Vagina (tissue), 2 donors: ENCODE measurements around the gene MIS18BP1. TPM values are rescaled to one million over a fixed set of nuclear protein-coding genes. Genes with fewer than 3 reads are reported as not detected.
"Not testable (repeated sequence)": the region's sequence is repeated elsewhere in the genome, so short reads cannot be mapped to it uniquely, and the experiment has no call there.

Experiments used
- DNase-seq, 2 donors: peaks; one replicate each; pipeline ENCODE4 v3.0.0-alpha.2; 2017; ENCODE audit errors: extremely low spot score in 2 of 2
- H3K27ac ChIP-seq: fragments of 200-600 bp; sonication (generic); one replicate; pipeline ENCODE4 v1.5.1; 2019
- H3K27me3 ChIP-seq: fragments of 200-600 bp; sonication (generic); one replicate; pipeline ENCODE4 v1.5.1; 2019
- H3K36me3 ChIP-seq, 2 donors: fragments of 200-600 bp; sonication (generic); one replicate each; pipeline ENCODE4 v1.5.1; 2017 to 2019
- H3K4me1 ChIP-seq: fragments of 200-600 bp; sonication (generic); one replicate; pipeline ENCODE4 v1.5.1; 2019
- H3K4me3 ChIP-seq, 2 donors: fragments of 200-600 bp; sonication (generic); 1 replicate in 1 of 2; 2 replicates in 1 of 2; pipeline ENCODE4 v1.5.1; 2016 to 2019
- H3K9me3 ChIP-seq: fragments of 200-600 bp; sonication (generic); one replicate; pipeline ENCODE4 v1.5.1; 2019
- CTCF ChIP-seq, 3 experiments: fragments of 450-650 bp in 2 of 3; fragments of 200-600 bp in 1 of 3; sonication (generic) in 1 of 3; IDR thresholded peaks; one replicate each; pipeline ENCODE4 v1.5.1; 2017 to 2019; ENCODE audit warnings: antibody characterized with exemption in 3 of 3, mild to moderate bottlenecking in 2 of 3, moderate library complexity in 2 of 3
- POLR2A ChIP-seq, 2 donors: fragments of 450-650 bp; IDR thresholded peaks; one replicate each; pipeline ENCODE4 v1.6.1; 2017; ENCODE audit warnings: antibody characterized with exemption in 2 of 2, mild to moderate bottlenecking in 2 of 2, moderate library complexity in 2 of 2
- POLR2AphosphoS5 ChIP-seq, 2 donors: sonication (generic); formaldehyde crosslinking; IDR thresholded peaks; one replicate each; pipeline ENCODE4 v1.9.0; 2017; ENCODE audit warnings: antibody characterized with exemption in 2 of 2, mild to moderate bottlenecking in 2 of 2, low read depth in 1 of 2; ENCODE audit not compliant: insufficient read depth in 1 of 2
- intact Hi-C: fragments of 100-400 bp; cut with DNase I; formaldehyde crosslinking; loops from one replicate; pipeline ENCODE4 v1.15.1; 2023
- total RNA-seq: library from RNA; depleted of rRNA; stranded (reverse); fragments of >200 nt; gene quantifications from one replicate; pipeline ENCODE4 v1.2.3, GENCODE V29; 2016

Gene MIS18BP1
- total RNA-seq, 1 donor from 2014 or later: 18.7 TPM

- no peak overlapping the region for H3K27ac ChIP-seq
- H3K27me3 ChIP-seq: no peaks in the 10 kb centered on the region
- intact Hi-C loops: no loop called here
- H3K4me1 ChIP-seq: no peaks in the 10 kb centered on the region
- no peak overlapping the region for H3K4me3 ChIP-seq
- TF ChIP-seq POLR2AphosphoS5 (IDR thresholded peaks at IDR 0.05; ENCODE audit: insufficient read depth in 1 of 2, low read depth in 1 of 2) (no peak), CTCF (IDR thresholded peaks at IDR 0.05) (no peak), POLR2A (IDR thresholded peaks at IDR 0.05) (no peak)
- peaks cover 0 to 16% of the 10 kb centered on the region in 2 donors for H3K36me3 ChIP-seq
- no peak for DNase-seq
- no peaks in the 10 kb centered on the region for H3K9me3 ChIP-seq
Observed at GRCh38 chr14:45222485-45223262, 30.3 kb downstream of the MIS18BP1 start.

- intact Hi-C loops, H3K4me3 ChIP-seq: not testable (repeated sequence)
- H3K36me3 ChIP-seq: peaks cover 0 to 13% of the 10 kb centered on the region in 2 donors
Observed at GRCh38 chr14:45214341-45214740, 38.7 kb downstream of the MIS18BP1 start.

DNA sequence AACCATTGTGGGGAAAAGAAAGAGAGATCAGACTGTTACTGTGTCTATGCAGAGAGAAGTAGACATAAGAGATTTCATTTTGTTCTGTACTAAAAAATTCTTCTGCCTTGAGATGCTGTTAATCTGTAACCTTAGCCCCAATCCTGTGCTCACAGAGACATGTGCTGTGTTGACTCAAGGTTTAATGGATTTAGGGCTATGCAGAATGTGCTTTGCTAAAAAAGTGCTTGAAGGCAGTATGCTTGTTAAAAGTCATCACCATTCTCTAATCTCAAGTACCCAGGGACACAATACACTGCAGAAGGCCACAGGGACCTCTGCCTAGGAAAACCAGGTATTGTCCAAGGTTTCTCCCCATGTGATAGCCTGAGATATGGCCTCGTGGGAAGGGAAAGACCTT lies 39.3 kb downstream of the MIS18BP1 start:
- not testable (repeated sequence) for DNase-seq

More at GRCh38 chr14:45214341-45214740, 38.7 kb downstream of the MIS18BP1 start:
- DNase-seq, H3K9me3 ChIP-seq, H3K27me3 ChIP-seq, H3K4me1 ChIP-seq, H3K27ac ChIP-seq: not testable (repeated sequence)

DNA sequence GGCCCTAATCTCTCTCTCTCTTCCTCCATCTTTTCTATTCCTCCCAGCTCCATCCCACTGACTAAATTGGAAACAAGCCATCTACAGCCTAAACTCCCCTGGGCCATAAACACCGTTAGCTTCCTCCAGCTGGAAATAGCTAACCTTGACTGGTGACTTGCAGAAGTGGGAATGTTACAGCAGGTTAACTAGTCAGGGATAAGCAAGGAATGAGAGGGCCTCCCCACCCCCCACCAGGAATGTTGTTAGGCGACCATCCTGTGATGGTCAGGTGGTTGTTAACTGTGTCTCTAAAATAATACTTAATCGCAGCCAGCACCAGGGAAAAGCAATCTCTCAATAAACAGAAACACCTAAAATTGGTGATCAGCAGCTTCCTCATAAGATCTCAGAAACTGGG lies 40.8 kb downstream of the MIS18BP1 start:
- no peak for DNase-seq
- Histone ChIP-seq H3K36me3 (peaks cover 0 to 13% of the 10 kb centered on the region in 2 donors), H3K4me1 (no peaks in the 10 kb centered on the region), H3K4me3 (no peak overlapping the region), H3K9me3 (no peaks in the 10 kb centered on the region), H3K27ac (no peak overlapping the region), H3K27me3 (no peaks in the 10 kb centered on the region)
- intact Hi-C loops: no loop called here
- no peak for TF ChIP-seq CTCF (IDR thresholded peaks at IDR 0.05)
- no peak for TF ChIP-seq POLR2AphosphoS5 (IDR thresholded peaks at IDR 0.05; ENCODE audit: insufficient read depth in 1 of 2, low read depth in 1 of 2)
- no peak for TF ChIP-seq POLR2A (IDR thresholded peaks at IDR 0.05)

More for the DNA sequence above, 39.3 kb downstream of the MIS18BP1 start:
- H3K9me3 ChIP-seq, H3K27me3 ChIP-seq, H3K4me1 ChIP-seq, H3K27ac ChIP-seq, intact Hi-C loops, H3K4me3 ChIP-seq: not testable (repeated sequence)
- H3K36me3 ChIP-seq: peaks cover 0 to 13% of the 10 kb centered on the region in 2 donors

DNA sequence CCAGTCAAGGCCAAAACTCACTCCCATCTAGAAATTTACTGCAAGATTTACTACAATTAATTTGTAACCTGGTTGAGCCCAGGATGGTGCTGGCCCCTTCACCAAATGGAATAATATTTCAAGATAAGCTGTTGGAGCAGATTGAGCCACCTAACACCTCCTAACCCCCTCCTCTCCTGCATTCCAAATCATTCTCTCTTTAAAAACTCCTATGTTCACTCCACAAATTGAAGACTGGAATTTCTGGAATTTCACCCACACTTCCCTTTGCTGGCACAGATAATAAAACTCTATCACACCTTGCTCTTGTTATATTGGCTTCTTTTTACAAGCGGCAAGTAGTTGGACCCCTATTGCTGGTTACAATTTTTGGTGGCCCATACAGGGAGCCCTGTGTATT lies 41.7 kb downstream of the MIS18BP1 start:
- H3K4me3 ChIP-seq: no peak overlapping the region
- peaks cover 0 to 13% of the 10 kb centered on the region in 2 donors for H3K36me3 ChIP-seq
- no peak for DNase-seq
- no peaks in the 10 kb centered on the region for H3K4me1 ChIP-seq
- intact Hi-C loops: no loop called here
- TF ChIP-seq POLR2AphosphoS5 (IDR thresholded peaks at IDR 0.05; ENCODE audit: insufficient read depth in 1 of 2, low read depth in 1 of 2) (no peak), POLR2A (IDR thresholded peaks at IDR 0.05) (no peak), CTCF (IDR thresholded peaks at IDR 0.05) (no peak)
- no peak overlapping the region for H3K27ac ChIP-seq
- H3K9me3 ChIP-seq: no peaks in the 10 kb centered on the region
- no peaks in the 10 kb centered on the region for H3K27me3 ChIP-seq

- H3K4me3 ChIP-seq: no peak overlapping the region
- intact Hi-C loops: no loop called here
- H3K27me3 ChIP-seq: no peaks in the 10 kb centered on the region
- H3K4me1 ChIP-seq: no peaks in the 10 kb centered on the region
- DNase-seq: no peak
- TF ChIP-seq POLR2AphosphoS5 (IDR thresholded peaks at IDR 0.05; ENCODE audit: insufficient read depth in 1 of 2, low read depth in 1 of 2) (no peak), POLR2A (IDR thresholded peaks at IDR 0.05) (no peak), CTCF (IDR thresholded peaks at IDR 0.05) (no peak)
- H3K36me3 ChIP-seq: peaks cover 0 to 13% of the 10 kb centered on the region in 2 donors
- no peak overlapping the region for H3K27ac ChIP-seq
- no peaks in the 10 kb centered on the region for H3K9me3 ChIP-seq
Observed at GRCh38 chr14:45210159-45210558, 42.8 kb downstream of the MIS18BP1 start.
